ENCODE measurements around the gene KLHL29. TPM values are rescaled to one million over a fixed set of nuclear protein-coding genes. Genes with fewer than 3 reads are reported as not detected.

KLHL29 gene
- total RNA-seq, 1 donor from 2014 or later = 5.0 TPM

GRCh38 chr2:23662941-23663920 lies 278.3 kb downstream of the KLHL29 start:
- Histone ChIP-seq H3K36me3 (ENCODE audit: control insufficient read depth, insufficient read depth, low read length) (no peaks in the 10 kb centered on the region), H3K4me3 (ENCODE audit: low read depth, low read length) (no peak overlapping the region), H3K27me3 (ENCODE audit: control insufficient read depth, insufficient read depth, low read length) (no peaks in the 10 kb centered on the region)
- FAIRE-seq (no peak), DNase-seq (ENCODE audit: low read depth) (no peak)
- TF ChIP-seq CTCF (IDR thresholded peaks at IDR 0.05; ENCODE audit: insufficient read depth, low read length, severe bottlenecking) = no peak

GRCh38 chr2:23664066-23664788 lies 279.2 kb downstream of the KLHL29 start:
- FAIRE-seq = no peak
- Histone ChIP-seq H3K36me3 (ENCODE audit: control insufficient read depth, insufficient read depth, low read length) (no peaks in the 10 kb centered on the region), H3K27me3 (ENCODE audit: control insufficient read depth, insufficient read depth, low read length) (no peaks in the 10 kb centered on the region), H3K4me3 (ENCODE audit: low read depth, low read length) (no peak overlapping the region)
- no peak for TF ChIP-seq CTCF (IDR thresholded peaks at IDR 0.05; ENCODE audit: insufficient read depth, low read length, severe bottlenecking)
- DNase-seq (ENCODE audit: low read depth) = no peak

GRCh38 chr2:23666241-23666979 lies 281.4 kb downstream of the KLHL29 start:
- FAIRE-seq (no peak), DNase-seq (ENCODE audit: low read depth) (no peak)
- Histone ChIP-seq H3K36me3 (ENCODE audit: control insufficient read depth, insufficient read depth, low read length) (no peaks in the 10 kb centered on the region), H3K4me3 (ENCODE audit: low read depth, low read length) (no peak overlapping the region), H3K27me3 (ENCODE audit: control insufficient read depth, insufficient read depth, low read length) (no peaks in the 10 kb centered on the region)
- no peak for TF ChIP-seq CTCF (IDR thresholded peaks at IDR 0.05; ENCODE audit: insufficient read depth, low read length, severe bottlenecking)

GRCh38 chr2:23666980-23667357 lies 282.0 kb downstream of the KLHL29 start:
- FAIRE-seq = no peak
- Histone ChIP-seq H3K27me3 (ENCODE audit: control insufficient read depth, insufficient read depth, low read length) (no peaks in the 10 kb centered on the region), H3K36me3 (ENCODE audit: control insufficient read depth, insufficient read depth, low read length) (no peaks in the 10 kb centered on the region), H3K4me3 (ENCODE audit: low read depth, low read length) (no peak overlapping the region)
- no peak for DNase-seq (ENCODE audit: low read depth)
- no peak for TF ChIP-seq CTCF (IDR thresholded peaks at IDR 0.05; ENCODE audit: insufficient read depth, low read length, severe bottlenecking)

- peak; percentile 70 for FAIRE-seq
- no peaks in the 10 kb centered on the region for H3K36me3 ChIP-seq (ENCODE audit: control insufficient read depth, insufficient read depth, low read length)
- H3K4me3 ChIP-seq (ENCODE audit: low read depth, low read length) = no peak overlapping the region
- no peak for TF ChIP-seq CTCF (IDR thresholded peaks at IDR 0.05; ENCODE audit: insufficient read depth, low read length, severe bottlenecking)
- no peak for DNase-seq (ENCODE audit: low read depth)
- no peaks in the 10 kb centered on the region for H3K27me3 ChIP-seq (ENCODE audit: control insufficient read depth, insufficient read depth, low read length)
Measured at GRCh38 chr2:23668756-23669304, 283.9 kb downstream of the KLHL29 start.
